ENCODE data around the gene SUPT6H. TPM values are rescaled to one million over a fixed set of nuclear protein-coding genes. Genes with fewer than 3 reads are reported as not detected.

The SUPT6H gene
- total and polyA plus RNA-seq, 2 of the 4 experiments (the other 2 are of a cell fraction): 41.4 to 44.8 TPM

DNA sequence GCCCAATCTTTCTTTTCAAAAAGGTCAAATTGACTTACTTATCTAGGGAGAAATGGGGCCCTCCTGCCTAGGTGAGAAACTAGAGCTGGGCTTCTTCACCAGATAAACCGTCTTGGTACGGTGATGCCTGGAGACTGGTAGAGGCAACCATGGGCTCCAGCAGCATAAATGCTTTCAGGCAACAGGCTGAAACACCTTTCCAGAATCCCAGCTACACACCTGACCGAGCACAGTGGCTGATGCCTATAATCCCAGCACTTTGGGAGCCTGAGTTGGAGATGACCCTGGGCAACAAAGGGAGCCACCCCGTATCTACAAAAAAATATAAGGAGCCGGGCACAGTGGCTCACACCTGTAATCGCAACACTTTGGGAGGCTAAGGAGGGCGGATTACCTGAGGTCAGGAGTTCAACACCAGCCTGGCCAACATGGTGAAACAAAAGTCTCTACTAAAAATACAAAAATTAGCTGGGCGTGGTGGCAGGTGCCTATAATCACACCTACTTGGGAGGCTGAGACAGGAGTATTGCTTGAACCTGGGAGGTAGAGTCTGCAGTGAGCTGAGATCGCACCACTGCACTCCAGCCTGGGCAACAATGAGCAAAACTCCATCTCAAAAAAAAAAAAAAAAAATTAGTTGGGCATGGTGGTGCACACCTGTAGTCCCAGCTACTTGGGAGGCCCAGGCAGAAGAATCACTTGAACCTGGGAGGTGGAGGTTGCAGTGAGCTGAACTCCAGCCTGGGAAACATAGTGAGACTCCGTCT, 89.8 kb downstream of the SUPT6H start:
- no peak overlapping the region for H2AFZ ChIP-seq (replicated peaks; ENCODE audit: low read length, poor library complexity)
- no peak overlapping the region for H3K4me3 ChIP-seq (ENCODE audit: insufficient read depth, low read depth, low read length)
- H2AK5ac ChIP-seq (ENCODE audit: low read depth, low read length): no peak overlapping the region
- no peaks in the 10 kb centered on the region for H3K27me3 ChIP-seq (ENCODE audit: control insufficient read depth, insufficient read depth, low read length)
- H3K14ac ChIP-seq (replicated peaks; ENCODE audit: low read depth, low read length): no peak overlapping the region
- no peak overlapping the region for H2BK120ac ChIP-seq (ENCODE audit: low read depth, low read length)
- POLR2A ChIA-PET (ENCODE audit: unreplicated experiment): interaction anchor here (0.6 kb wide), 1 partner anchor 33 kb away, joined by 4 read pairs; no protein-coding TSS in a partner anchor
- no TSS peak for BruUV-seq (replicated peaks)
- ATAC-seq (ENCODE audit: low read depth) (no peak), DNase-seq (no peak)
- H3K9me1 ChIP-seq (ENCODE audit: insufficient read depth, low read length): no peaks in the 10 kb centered on the region
- no peak overlapping the region for H3K56ac ChIP-seq (ENCODE audit: extremely low read depth, insufficient read depth, low read length)
- intact Hi-C loops (cut with micrococcal nuclease): no loop called here
- no peaks in the 10 kb centered on the region for H3K9me3 ChIP-seq (ENCODE audit: control insufficient read depth, insufficient read depth, low read length)
- no peak overlapping the region for H3K27ac ChIP-seq (ENCODE audit: insufficient read depth, low read length)
- no peak overlapping the region for H4K5ac ChIP-seq (ENCODE audit: low read depth, low read length)
- H4K91ac ChIP-seq (ENCODE audit: insufficient read depth, low read depth, low read length): no peak overlapping the region
- peaks cover 20 to 80% of the 10 kb centered on the region in 2 experiments for H3K79me1 ChIP-seq (ENCODE audit: low read depth in 1 of 2, low read length in 2 of 2)
- no peak overlapping the region for H2BK5ac ChIP-seq (ENCODE audit: low read depth, low read length, poor library complexity, severe bottlenecking)
- H3K4ac ChIP-seq (ENCODE audit: low read depth, low read length): no peak overlapping the region
- no peak overlapping the region for H3K23ac ChIP-seq (ENCODE audit: low read depth, low read length)
- H3K36me3 ChIP-seq (ENCODE audit: control insufficient read depth, insufficient read depth, low read length): peaks cover 49% of the 10 kb centered on the region
- peaks cover 66% of the 10 kb centered on the region for H4K20me1 ChIP-seq (ENCODE audit: insufficient read depth, low read length)
- H2BK15ac ChIP-seq (ENCODE audit: low read depth, low read length): no peak overlapping the region
- no peak overlapping the region for H2BK20ac ChIP-seq (ENCODE audit: low read depth, low read length)
- CTCF ChIA-PET: interaction anchor here (0.6 to 5.4 kb wide), 4 partner anchors 9 to 817 kb away, joined by 4 to 60 read pairs (median 8); partner anchors contain the start of genes NEK8 and TLCD1
- H3K4me2 ChIP-seq (ENCODE audit: low read depth, low read length): no peak overlapping the region
- H3K4me1 ChIP-seq (ENCODE audit: control insufficient read depth, insufficient read depth, low read length): peaks cover 5% of the 10 kb centered on the region
- H3K18ac ChIP-seq (ENCODE audit: low read depth, low read length): no peak overlapping the region
- 87% methylated on average over 3 of the region's 10 CpGs; no CpG with 5 or more reads in 1 of the 2 experiments for WGBS, 2 experiments (ENCODE audit: extremely low coverage in 2 of 2, insufficient read length in 1 of 2)
- H4K8ac ChIP-seq (ENCODE audit: low read depth in 2 of 2, low read length in 2 of 2): no peak overlapping the region
- no peak overlapping the region for H2AK9ac ChIP-seq (replicated peaks; ENCODE audit: low read depth, low read length, poor library complexity)
- in situ Hi-C loops (cut with MboI; ENCODE audit: low sequenced_read_pairs): no loop called here
- dilution Hi-C loops (cut with HindIII; ENCODE audit: low sequenced_read_pairs, unreplicated experiment): no loop called here
- no peak overlapping the region for H3K9ac ChIP-seq (ENCODE audit: low read depth, low read length)
- TF ChIP-seq CHD1 (IDR thresholded peaks at IDR 0.05; ENCODE audit: low read depth, low read length) (no peak), RFX5 (IDR thresholded peaks at IDR 0.05; ENCODE audit: low read depth, low read length) (no peak), RCOR1 (IDR thresholded peaks at IDR 0.05; ENCODE audit: insufficient replicate concordance, low read length) (no peak), MAZ (IDR thresholded peaks at IDR 0.05; ENCODE audit: borderline replicate concordance, low read depth, low read length) (no peak), NFE2L2 (IDR thresholded peaks at IDR 0.05; ENCODE audit: low read depth, low read length) (no peak), USF2 (IDR thresholded peaks at IDR 0.05; ENCODE audit: low read depth, low read length) (no peak), POLR2A (IDR thresholded peaks at IDR 0.05; ENCODE audit: low read depth, low read length) (no peak), CEBPB (IDR thresholded peaks at IDR 0.05; ENCODE audit: low read depth, low read length) (no peak), FOS (IDR thresholded peaks at IDR 0.05; ENCODE audit: low read depth, low read length) (no peak), BHLHE40 (IDR thresholded peaks at IDR 0.05; ENCODE audit: low read depth, low read length) (no peak), SMC3 (IDR thresholded peaks at IDR 0.05; ENCODE audit: low read depth, low read length) (no peak), MAFK (IDR thresholded peaks at IDR 0.05; ENCODE audit: low read depth, low read length) (no peak), RAD21 (IDR thresholded peaks at IDR 0.05; ENCODE audit: low read length) (no peak)
- TF ChIP-seq, protein P1, sequence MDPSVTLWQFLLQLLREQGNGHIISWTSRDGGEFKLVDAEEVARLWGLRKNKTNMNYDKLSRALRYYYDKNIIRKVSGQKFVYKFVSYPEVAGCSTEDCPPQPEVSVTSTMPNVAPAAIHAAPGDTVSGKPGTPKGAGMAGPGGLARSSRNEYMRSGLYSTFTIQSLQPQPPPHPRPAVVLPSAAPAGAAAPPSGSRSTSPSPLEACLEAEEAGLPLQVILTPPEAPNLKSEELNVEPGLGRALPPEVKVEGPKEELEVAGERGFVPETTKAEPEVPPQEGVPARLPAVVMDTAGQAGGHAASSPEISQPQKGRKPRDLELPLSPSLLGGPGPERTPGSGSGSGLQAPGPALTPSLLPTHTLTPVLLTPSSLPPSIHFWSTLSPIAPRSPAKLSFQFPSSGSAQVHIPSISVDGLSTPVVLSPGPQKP (IDR thresholded peaks at IDR 0.05; ENCODE audit: borderline replicate concordance, low read depth, low read length): no peak
- TF ChIP-seq, protein P2, sequence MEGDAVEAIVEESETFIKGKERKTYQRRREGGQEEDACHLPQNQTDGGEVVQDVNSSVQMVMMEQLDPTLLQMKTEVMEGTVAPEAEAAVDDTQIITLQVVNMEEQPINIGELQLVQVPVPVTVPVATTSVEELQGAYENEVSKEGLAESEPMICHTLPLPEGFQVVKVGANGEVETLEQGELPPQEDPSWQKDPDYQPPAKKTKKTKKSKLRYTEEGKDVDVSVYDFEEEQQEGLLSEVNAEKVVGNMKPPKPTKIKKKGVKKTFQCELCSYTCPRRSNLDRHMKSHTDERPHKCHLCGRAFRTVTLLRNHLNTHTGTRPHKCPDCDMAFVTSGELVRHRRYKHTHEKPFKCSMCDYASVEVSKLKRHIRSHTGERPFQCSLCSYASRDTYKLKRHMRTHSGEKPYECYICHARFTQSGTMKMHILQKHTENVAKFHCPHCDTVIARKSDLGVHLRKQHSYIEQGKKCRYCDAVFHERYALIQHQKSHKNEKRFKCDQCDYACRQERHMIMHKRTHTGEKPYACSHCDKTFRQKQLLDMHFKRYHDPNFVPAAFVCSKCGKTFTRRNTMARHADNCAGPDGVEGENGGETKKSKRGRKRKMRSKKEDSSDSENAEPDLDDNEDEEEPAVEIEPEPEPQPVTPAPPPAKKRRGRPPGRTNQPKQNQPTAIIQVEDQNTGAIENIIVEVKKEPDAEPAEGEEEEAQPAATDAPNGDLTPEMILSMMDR (conservative IDR thresholded peaks at IDR 0.05; ENCODE audit: low read depth, low read length): no peak

All from IMR-90 (cell line).